ENCODE data around the gene RFT1.

DNA sequence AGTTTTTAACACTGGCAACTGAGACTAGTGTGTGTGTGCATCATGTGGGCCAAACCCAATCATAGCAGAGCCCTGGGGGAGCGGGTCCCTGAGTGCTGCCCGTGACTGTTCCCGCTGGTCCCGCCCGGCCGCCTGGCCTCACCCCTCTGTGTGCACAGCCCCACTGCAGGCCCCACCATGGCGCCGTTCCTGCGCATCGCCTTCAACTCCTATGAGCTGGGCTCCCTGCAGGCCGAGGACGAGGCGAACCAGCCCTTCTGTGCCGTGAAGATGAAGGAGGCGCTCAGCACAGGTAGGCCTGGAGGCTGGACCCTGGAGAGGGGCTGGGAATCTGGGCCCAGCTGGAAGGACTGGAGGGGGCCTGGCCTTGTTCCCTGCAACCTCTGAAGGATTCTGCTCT lies 48.0 kb upstream of the RFT1 start:
- TF ChIP-seq POLR2A (IDR thresholded peaks at IDR 0.05) = no peak
- TF ChIP-seq, protein P1, sequence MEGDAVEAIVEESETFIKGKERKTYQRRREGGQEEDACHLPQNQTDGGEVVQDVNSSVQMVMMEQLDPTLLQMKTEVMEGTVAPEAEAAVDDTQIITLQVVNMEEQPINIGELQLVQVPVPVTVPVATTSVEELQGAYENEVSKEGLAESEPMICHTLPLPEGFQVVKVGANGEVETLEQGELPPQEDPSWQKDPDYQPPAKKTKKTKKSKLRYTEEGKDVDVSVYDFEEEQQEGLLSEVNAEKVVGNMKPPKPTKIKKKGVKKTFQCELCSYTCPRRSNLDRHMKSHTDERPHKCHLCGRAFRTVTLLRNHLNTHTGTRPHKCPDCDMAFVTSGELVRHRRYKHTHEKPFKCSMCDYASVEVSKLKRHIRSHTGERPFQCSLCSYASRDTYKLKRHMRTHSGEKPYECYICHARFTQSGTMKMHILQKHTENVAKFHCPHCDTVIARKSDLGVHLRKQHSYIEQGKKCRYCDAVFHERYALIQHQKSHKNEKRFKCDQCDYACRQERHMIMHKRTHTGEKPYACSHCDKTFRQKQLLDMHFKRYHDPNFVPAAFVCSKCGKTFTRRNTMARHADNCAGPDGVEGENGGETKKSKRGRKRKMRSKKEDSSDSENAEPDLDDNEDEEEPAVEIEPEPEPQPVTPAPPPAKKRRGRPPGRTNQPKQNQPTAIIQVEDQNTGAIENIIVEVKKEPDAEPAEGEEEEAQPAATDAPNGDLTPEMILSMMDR (IDR thresholded peaks at IDR 0.05) = no peak
